AG09319 (cell line): Measurements from ENCODE around the gene DEPDC4.
"Not testable (repeated sequence)": the region's sequence is repeated elsewhere in the genome, so short reads cannot be mapped to it uniquely, and the experiment has no call there.

Experiments
- DNase-seq: peaks from one replicate; pipeline ENCODE4 v3.0.0-alpha.2; 2010; ENCODE audit warnings: low read depth; ENCODE audit errors: extremely low read depth
- CTCF ChIP-seq: IDR thresholded peaks from 2 replicates; pipeline ENCODE4 v1.5.1; 2011; ENCODE audit warnings: low read depth, mild to moderate bottlenecking, inconsistent platforms, low read length, moderate library complexity

DEPDC4 gene

GRCh38 chr12:100266835-100267602 is at the start of gene DEPDC4, which contains the start of gene SCYL2:
DEPDC4 (minus strand) TSS chr12:100267079; CDS start chr12:100267076, 3 bp downstream.
SCYL2 (plus strand) TSS chr12:100267177; CDS start chr12:100282971, 15,794 bp downstream.
- TF ChIP-seq CTCF, result no peak
- peak; percentile 96 for DNase-seq

DNA sequence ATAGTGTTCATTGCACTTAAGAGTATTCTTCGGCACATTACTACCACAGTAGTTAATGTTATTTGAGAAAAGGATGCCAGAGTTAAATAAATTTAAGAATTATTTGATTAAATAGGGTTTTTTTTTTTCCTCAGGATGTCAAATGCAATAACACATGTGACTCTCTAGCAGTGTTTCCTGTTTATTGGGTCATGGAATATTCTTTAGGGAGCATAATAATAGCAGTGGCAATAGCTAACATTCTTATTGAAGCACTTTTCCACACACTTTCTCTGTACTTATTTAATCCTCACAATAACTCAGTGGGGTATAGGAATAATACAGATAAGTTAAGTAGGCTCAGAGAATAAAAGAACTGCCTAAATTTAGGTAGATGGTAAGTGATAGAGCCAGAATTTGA is 44.4 kb upstream of the DEPDC4 start:
- no peak for TF ChIP-seq CTCF
- DNase-seq, result no peak

GRCh38 chr12:100308138-100308537 is 41.3 kb upstream of the DEPDC4 start:
- DNase-seq, result not testable (repeated sequence)

GRCh38 chr12:100304334-100304733 is 37.5 kb upstream of the DEPDC4 start:
- DNase-seq, result not testable (repeated sequence)

GRCh38 chr12:100303831-100304230 is 37.0 kb upstream of the DEPDC4 start:
- DNase-seq, result no peak
- no peak for TF ChIP-seq CTCF

- no peak for DNase-seq
- TF ChIP-seq CTCF, result no peak
Measured at GRCh38 chr12:100302081-100302480, 35.2 kb upstream of the DEPDC4 start.

DNA sequence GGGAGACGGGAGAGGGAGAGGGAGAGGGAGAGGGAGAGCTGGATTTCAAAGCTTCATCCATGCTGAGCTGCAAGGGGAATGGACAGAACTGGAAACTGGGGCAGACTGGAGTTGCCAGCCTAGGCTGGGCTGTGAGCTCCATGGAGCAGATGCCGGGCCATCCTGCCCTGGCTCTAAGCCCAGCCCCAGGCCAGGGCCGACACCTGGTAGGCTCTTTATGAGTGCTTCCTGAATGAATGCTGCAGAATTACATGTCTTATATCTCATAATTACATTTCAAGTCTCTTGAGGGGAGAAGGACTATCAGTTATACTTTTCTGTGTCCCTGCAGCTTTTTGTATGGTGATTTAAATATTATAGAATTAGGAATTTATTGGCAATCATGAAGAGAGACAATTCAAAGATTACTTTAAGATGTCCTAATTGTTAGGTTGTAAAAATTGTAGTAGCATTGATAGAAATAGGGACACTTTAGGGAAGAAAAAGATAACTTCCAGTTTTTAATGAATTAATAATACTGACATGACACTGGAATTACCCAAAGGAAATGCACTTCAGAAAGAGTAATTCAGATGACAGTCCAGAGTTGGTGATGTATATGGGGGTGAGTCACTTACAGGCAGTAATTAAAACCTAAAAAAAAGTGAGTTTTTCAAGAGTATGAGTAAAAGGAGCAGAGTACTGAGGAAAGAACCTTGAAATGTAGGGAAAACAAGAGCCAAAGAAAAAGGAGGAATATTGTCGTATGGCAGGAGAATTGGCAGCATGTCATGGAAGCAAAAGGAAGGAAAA is 29.1 kb upstream of the DEPDC4 start:
- DNase-seq, result no peak
- TF ChIP-seq CTCF, result no peak

DNA sequence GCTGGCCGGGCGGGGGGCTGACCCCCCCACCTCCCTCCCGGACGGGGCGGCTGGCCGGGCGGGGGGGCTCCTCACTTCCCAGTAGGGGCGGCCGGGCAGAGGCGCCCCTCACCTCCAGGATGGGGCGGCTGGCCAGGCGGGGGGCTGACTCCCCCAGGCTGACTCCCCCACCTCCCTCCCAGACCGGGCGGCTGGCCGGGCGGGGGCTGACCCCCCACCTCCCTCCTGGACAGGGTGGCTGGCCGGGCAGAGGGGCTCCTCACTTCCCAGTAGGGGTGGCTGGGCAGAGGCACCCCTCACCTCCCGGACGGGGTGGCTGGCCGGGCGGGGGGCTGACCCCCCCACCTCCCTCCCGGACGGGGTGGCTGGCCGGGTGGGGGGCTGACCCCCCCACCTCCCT is 27.5 kb upstream of the DEPDC4 start:
- DNase-seq, result not testable (repeated sequence)

GRCh38 chr12:100293017-100293416 is 26.1 kb upstream of the DEPDC4 start:
- no peak for TF ChIP-seq CTCF
- no peak for DNase-seq
